Mucosa of rectum (tissue), 2 donors: Measurements from ENCODE around the gene CRYGN.

ENCODE experiments used
- H3K27ac ChIP-seq, 2 donors: one replicate each; pipeline ENCODE4 v1.7.0; 2013; ENCODE audit warnings: inconsistent platforms in 2 of 2, low read depth in 2 of 2, low read length in 2 of 2
- H3K27me3 ChIP-seq, 2 donors: one replicate each; pipeline ENCODE4 v1.7.0; 2013; ENCODE audit warnings: low read length in 2 of 2; ENCODE audit not compliant: control insufficient read depth in 2 of 2, insufficient read depth in 2 of 2
- H3K36me3 ChIP-seq, 2 donors: one replicate each; pipeline ENCODE4 v1.7.0; 2013; ENCODE audit warnings: low read length in 2 of 2; ENCODE audit not compliant: control insufficient read depth in 2 of 2, insufficient read depth in 2 of 2
- H3K4me1 ChIP-seq, 2 donors: one replicate each; pipeline ENCODE4 v1.7.0; 2013; ENCODE audit warnings: low read length in 2 of 2, mild to moderate bottlenecking in 1 of 2; ENCODE audit not compliant: control insufficient read depth in 2 of 2, insufficient read depth in 2 of 2
- H3K4me3 ChIP-seq, 2 donors: one replicate each; pipeline ENCODE4 v1.7.0; 2013; ENCODE audit warnings: low read length in 2 of 2
- H3K9ac ChIP-seq, 2 donors: one replicate each; pipeline ENCODE4 v1.7.0; 2013; ENCODE audit warnings: low read length in 2 of 2, low read depth in 1 of 2, mild to moderate bottlenecking in 1 of 2
- H3K9me3 ChIP-seq, 2 donors: one replicate each; pipeline ENCODE4 v1.7.0; 2013; ENCODE audit warnings: low read length in 2 of 2; ENCODE audit not compliant: control insufficient read depth in 2 of 2
- donor health status: healthy.
- donor health status: Normal muscosa, but diverticular disease.

CRYGN gene

DNA sequence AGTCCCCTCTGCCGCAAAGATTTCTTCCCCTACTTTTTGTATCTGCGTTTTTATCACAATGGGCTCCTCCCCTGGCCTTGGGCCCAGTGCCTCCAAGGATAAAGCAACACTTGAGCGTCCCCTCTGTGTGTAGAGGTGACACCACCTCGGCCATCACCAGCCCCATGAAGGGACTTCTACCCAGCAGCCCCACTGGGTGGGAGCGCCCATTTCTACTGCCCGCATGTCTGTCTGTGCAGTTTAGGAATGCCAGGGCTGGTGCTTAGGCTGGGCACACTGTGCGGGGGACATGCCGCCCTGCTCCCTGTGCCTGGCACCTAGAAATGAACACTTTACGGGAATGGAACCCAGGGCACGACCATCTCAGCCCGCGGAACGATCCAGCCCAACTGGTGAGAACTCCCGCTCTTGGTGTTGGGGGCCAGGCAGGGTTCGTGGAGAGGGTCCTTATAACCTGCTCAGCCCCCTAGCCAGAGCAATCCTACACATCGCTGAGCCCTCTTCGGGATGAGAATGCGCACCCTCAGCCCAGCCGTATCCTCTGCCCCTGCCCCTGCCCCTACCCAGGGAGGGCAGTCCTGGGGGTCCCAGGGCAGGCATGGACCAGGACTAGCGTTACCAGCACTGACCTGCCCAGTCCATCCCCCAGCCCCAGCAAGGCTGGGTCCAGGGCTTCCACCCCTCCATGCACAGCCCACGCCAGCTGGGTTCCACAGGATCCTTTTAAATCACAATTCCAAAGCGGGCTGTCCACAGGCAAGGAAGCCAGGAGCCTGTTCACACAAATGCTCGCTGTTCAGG, 12.8 kb downstream of the CRYGN start:
- Histone ChIP-seq H3K27me3 (peaks cover 0 to 2% of the 10 kb centered on the region in 2 donors), H3K9me3 (no peaks in the 10 kb centered on the region), H3K36me3 (no peaks in the 10 kb centered on the region), H3K9ac (no peak overlapping the region), H3K27ac (peak overlapping the region in 1 of 2 donors; percentile 19), H3K4me1 (peaks cover 3 to 8% of the 10 kb centered on the region in 2 donors), H3K4me3 (no peak overlapping the region)

DNA sequence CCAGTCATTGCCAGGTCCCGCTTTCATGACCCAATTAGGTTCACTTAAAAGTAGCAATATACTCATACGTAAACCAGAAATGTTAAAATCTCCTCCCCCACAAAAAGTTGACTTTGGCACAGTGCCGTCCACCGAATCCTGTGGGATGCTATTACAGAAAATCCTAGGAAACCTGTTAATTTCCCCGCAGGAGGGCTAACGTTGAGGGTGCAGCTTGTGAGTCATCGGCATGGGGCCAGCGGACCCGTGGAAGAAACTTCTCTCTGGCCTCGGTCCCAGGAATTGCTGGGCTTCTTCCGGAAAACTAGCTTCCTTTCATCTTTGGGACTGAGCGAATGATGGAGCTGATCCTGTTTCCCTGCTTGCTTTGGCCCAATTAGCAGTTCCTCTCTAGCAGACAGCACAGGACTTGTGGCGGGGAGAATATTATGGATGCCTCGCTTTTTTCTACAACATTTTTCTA, 13.5 kb downstream of the CRYGN start:
- Histone ChIP-seq H3K27me3 (peaks cover 0 to 2% of the 10 kb centered on the region in 2 donors), H3K27ac (peak overlapping the region; percentile 44 to 52), H3K4me1 (peaks cover 3 to 8% of the 10 kb centered on the region in 2 donors), H3K9ac (no peak overlapping the region), H3K4me3 (no peak overlapping the region), H3K36me3 (no peaks in the 10 kb centered on the region), H3K9me3 (no peaks in the 10 kb centered on the region)

DNA sequence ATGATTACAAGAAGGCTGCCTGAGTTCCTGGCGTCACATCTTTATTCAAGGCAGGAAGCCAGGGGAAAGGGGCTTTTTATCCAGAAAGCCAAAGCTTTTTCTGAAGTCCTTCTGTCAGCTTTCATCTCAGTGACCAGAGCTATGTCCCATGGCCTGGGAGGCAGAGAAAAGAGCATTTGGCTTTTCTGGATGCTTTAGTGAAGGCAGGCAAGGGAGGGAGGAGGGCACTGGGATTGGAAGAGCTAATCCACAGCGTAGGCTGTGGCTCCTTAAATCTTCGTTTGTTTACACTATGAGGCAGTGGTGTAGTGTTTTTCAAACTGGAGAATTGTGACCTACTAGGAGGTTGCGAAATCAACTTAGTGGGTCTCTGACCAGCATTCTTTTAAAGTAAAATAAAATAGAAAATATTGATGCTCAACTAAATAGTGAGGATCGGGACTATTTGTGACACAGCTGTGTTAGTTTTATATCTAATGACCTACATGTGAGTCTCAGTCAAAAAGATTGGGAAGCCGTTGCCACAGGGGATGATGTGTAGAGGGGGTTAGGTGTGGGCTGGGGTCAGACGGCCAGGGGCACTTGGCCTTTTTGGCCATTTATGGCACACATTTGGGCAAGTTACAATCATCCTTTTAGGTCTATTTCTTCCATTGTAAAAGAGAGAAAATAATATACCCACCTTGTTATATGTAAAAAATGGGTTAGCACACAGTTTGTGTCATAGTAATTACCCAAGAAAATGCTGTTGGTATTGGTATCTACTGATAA, 14.1 kb downstream of the CRYGN start:
- Histone ChIP-seq H3K36me3 (no peaks in the 10 kb centered on the region), H3K27ac (peak overlapping the region; percentile 44 to 52)

DNA sequence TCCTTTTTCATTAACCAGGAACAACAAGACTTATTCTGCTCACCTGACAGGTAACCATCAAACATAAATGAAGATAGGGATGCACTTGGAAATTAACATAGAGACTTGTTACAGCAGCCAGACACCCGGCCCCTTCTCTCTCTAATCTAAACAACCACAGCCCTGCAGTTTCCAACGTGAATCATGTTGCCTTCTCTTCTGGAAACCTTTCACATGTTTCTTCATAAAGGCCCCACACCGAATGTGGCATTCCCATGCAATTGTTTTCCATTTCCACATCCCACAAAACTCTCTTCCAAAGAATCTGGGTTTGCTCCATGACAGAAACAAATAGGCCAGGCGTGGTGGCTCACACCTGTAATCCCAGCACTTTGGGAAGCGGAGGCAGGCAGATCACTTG, 15.1 kb downstream of the CRYGN start:
- Histone ChIP-seq H3K4me3 (no peak overlapping the region), H3K36me3 (no peaks in the 10 kb centered on the region), H3K9ac (no peak overlapping the region), H3K27me3 (peaks cover 0 to 2% of the 10 kb centered on the region in 2 donors), H3K9me3 (peaks cover 3 to 4% of the 10 kb centered on the region in 2 donors), H3K4me1 (peaks cover 2 to 8% of the 10 kb centered on the region in 2 donors), H3K27ac (no peak overlapping the region)

More for the DNA sequence above, 14.1 kb downstream of the CRYGN start:
- Histone ChIP-seq H3K4me3 (no peak overlapping the region), H3K9me3 (no peaks in the 10 kb centered on the region), H3K9ac (no peak overlapping the region), H3K27me3 (peaks cover 0 to 2% of the 10 kb centered on the region in 2 donors), H3K4me1 (peaks cover 3 to 8% of the 10 kb centered on the region in 2 donors)

DNA sequence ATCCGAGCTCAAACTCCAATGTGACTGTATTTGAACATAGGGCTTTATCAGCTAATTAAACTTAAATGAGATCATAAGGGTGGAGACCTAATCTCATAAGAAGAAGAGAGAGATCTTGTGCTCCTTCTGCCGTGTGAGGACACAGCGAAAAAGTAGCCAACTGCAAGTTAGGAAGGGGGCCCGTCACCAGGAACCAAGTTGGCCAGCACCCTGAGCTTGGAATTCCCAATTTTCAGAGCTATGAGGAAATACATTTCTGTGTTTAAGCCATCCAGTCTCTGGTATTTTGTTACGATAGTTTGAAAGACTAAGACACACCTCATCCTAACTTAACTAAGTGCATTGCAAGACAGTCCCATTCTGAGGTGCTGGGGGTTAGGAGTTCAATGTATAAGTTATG, 16.0 kb downstream of the CRYGN start:
- Histone ChIP-seq H3K9me3 (peaks cover 3 to 4% of the 10 kb centered on the region in 2 donors), H3K27me3 (peaks cover 0 to 2% of the 10 kb centered on the region in 2 donors), H3K4me3 (no peak overlapping the region), H3K27ac (no peak overlapping the region), H3K4me1 (peaks cover 0 to 2% of the 10 kb centered on the region in 2 donors), H3K9ac (no peak overlapping the region), H3K36me3 (no peaks in the 10 kb centered on the region)

DNA sequence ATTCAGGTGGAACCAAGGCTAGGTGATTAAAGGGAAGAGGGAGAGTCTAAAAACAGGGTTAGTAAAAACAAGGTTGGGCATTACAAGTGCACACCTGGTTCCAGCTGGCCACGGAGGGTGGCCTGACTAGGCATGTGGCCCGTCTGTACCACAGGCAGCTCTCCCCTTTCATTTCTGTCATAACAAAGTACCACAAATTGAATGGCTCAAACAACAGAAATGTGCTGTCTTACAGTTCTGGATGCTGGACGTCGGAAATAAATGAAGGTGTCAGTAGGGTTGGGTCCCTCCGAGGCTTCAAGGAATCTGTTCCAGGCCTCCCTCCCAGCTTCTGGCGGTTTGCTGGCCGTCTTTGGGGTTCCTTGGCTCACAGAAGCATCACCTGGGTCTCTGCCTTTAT, 16.7 kb downstream of the CRYGN start:
- H3K9me3 ChIP-seq = peaks cover 3 to 4% of the 10 kb centered on the region in 2 donors
- H3K4me3 ChIP-seq = no peak overlapping the region
- H3K4me1 ChIP-seq = peaks cover 0 to 1% of the 10 kb centered on the region in 2 donors
- no peak overlapping the region for H3K27ac ChIP-seq
- H3K36me3 ChIP-seq = no peaks in the 10 kb centered on the region
- H3K9ac ChIP-seq = no peak overlapping the region
- H3K27me3 ChIP-seq = peaks cover 0 to 2% of the 10 kb centered on the region in 2 donors

DNA sequence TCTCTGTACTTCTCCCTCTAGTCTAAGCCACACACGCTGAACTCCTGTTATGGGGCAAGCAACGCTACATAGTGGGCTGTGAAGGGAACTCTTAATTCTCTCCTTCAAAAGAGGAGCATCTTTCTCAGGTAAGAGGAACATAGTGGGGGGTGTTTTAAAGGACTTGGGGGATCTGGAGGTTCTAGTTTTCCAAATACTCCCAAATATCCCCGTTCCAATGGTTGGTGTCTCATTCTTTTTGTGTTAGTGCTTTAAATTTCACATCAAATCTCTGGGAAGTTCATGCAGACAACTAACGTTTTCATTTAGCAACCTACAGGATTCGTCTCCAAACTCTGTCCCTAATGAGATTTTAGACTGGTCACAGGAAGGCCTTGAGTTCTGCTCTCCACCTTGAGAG, 17.7 kb downstream of the CRYGN start:
- Histone ChIP-seq H3K9me3 (peaks cover 3 to 4% of the 10 kb centered on the region in 2 donors), H3K27ac (no peak overlapping the region), H3K27me3 (peaks cover 0 to 2% of the 10 kb centered on the region in 2 donors), H3K9ac (no peak overlapping the region), H3K4me1 (no peaks in the 10 kb centered on the region), H3K4me3 (no peak overlapping the region), H3K36me3 (no peaks in the 10 kb centered on the region)

DNA sequence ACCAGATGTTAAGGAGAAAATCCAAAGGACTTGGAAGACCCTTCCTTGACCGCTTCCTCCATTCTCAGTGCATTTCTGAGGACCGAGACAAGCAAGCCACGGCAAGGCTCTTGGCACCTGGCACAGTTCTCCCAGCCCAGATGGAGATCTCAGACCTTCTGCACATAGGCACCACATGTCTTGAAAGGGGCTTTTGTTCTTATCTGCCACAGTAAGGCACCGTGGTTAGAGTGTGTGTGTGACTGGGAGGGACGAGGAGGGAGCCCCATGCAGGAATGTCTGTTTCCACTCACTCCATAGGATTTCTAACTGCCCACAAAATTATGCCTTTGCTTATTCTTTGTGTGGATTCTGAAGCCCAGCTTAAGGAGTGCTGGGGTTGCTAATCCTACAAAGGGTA, 19.8 kb downstream of the CRYGN start:
- no peak overlapping the region for H3K27ac ChIP-seq

DNA sequence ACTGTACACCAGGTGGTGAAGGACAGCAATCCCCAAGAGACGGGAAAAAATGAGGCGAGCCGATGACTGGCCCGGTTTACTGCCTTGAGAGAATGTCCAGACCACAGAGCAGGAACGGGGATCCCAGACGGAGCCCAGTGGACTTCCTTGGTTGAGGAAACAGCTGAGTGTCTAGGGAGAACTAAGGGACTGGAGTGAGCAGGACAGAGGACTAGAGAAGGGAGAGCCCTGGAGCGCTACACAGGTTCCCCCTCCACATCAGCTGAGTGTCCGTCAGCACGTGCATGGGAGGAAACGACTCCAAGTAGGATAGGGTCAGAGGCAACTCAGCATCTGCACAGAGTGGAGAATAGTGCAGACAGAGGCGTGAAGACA, 23.0 kb downstream of the CRYGN start:
- Histone ChIP-seq H3K27me3 (peaks cover 5 to 13% of the 10 kb centered on the region in 2 donors), H3K4me1 (no peaks in the 10 kb centered on the region), H3K9me3 (peaks cover 3 to 4% of the 10 kb centered on the region in 2 donors), H3K27ac (no peak overlapping the region), H3K36me3 (no peaks in the 10 kb centered on the region), H3K9ac (no peak overlapping the region), H3K4me3 (no peak overlapping the region)

More for the DNA sequence above, 19.8 kb downstream of the CRYGN start:
- Histone ChIP-seq H3K9me3 (peaks cover 3 to 4% of the 10 kb centered on the region in 2 donors), H3K27me3 (peaks cover 1 to 8% of the 10 kb centered on the region in 2 donors), H3K36me3 (no peaks in the 10 kb centered on the region), H3K4me3 (no peak overlapping the region), H3K4me1 (no peaks in the 10 kb centered on the region), H3K9ac (no peak overlapping the region)
